Psoas muscle (tissue), 8 donors: ENCODE data around the gene COL13A1. TPM values are rescaled to one million over a fixed set of nuclear protein-coding genes. Genes with fewer than 3 reads are reported as not detected.

Source experiments
- ATAC-seq, 4 donors: fragments of 200-7000 bp; cut with Tn5 transposase; one replicate each; pipeline ENCODE4 v1.9.1; 2020; ENCODE audit warnings: moderate library complexity in 3 of 4, mild to moderate bottlenecking in 2 of 4
- DNase-seq, 2 donors: peaks; one replicate each; pipeline ENCODE4 v3.0.0-alpha.2; 2020
- H3K27ac ChIP-seq: fragments of 200-600 bp; one replicate; pipeline ENCODE4 v1.8.0; 2022
- H3K27me3 ChIP-seq, 3 donors: fragments of 200-600 bp in 1 of 3; one replicate each; pipeline versions ENCODE4 v1.6.1 to v1.8.0; 2013 to 2022; ENCODE audit warnings: low read length in 2 of 3, mild to moderate bottlenecking in 2 of 3, moderate library complexity in 1 of 3; ENCODE audit not compliant: insufficient read depth in 3 of 3
- H3K36me3 ChIP-seq, 2 donors: fragments of 200-600 bp in 1 of 2; one replicate each; pipeline versions ENCODE4 v1.6.1 to v1.8.0; 2013 to 2022; ENCODE audit warnings: low read depth in 1 of 2, mild to moderate bottlenecking in 1 of 2, moderate library complexity in 1 of 2; ENCODE audit not compliant: insufficient read depth in 1 of 2
- H3K4me1 ChIP-seq: fragments of 200-600 bp; one replicate; pipeline ENCODE4 v1.8.0; 2022
- H3K4me3 ChIP-seq: fragments of 200-600 bp; one replicate; pipeline ENCODE4 v1.8.0; 2022; ENCODE audit warnings: mild to moderate bottlenecking
- H3K9me3 ChIP-seq: fragments of 200-600 bp; one replicate; pipeline ENCODE4 v1.8.0; 2022
- WGBS, 3 donors: extraction: QIAGEN DNeasy Blood & Tissue Kit; methylation state at CpG; one replicate each; pipeline versions ENCODE4 v1.1.6 to v1.1.7; 2013; 5-methylcytosine and 5-hydroxymethylcytosine counted together
- intact Hi-C, 2 donors: fragments of 100-400 bp; cut with DNase I; formaldehyde crosslinking; loops; one replicate each; pipeline versions ENCODE4 v1.11.0 to v1.14.2; 2022
- polyA plus RNA-seq, 3 donors: library from polyadenylated mRNA; stranded (reverse); fragments of 200-250 nt; gene quantifications; one replicate each; pipeline ENCODE4 v1.2.3, GENCODE V29; 2013
- total RNA-seq, 4 donors: library from RNA; stranded (reverse); fragmentation: NEBNext Ultra II Directional in 2 of 4; extraction: Animal tissue kit (Norgen Biotek cat#: 25700) in 2 of 4; gene quantifications; one replicate each; pipeline versions ENCODE4 v1.2.1 to v1.2.4, GENCODE V29; 2021 to 2023
- TF ChIP-seq, protein P1 (sequence below): fragments of 200-600 bp; IDR thresholded peaks from one replicate; pipeline ENCODE4 v1.8.0; 2022; ENCODE audit warnings: antibody characterized with exemption
- donor health status: healthy with polysubstance abuse.
- donor health status: DM: no; HTN: no; CAD: no; lungs with moderate emphysema.
- donor health status: Bipolar disorder and iron deficiency.
- donor health status: healthy.
- donor health status: DM: yes; HTN: yes; CAD: no.
- donor health status: DM: no; HTN: no; CAD: no.
- donor health status: DM: no; HTN: no; CAD: no.
- donor health status: DM: yes; HTN: yes; CAD: no.

The COL13A1 gene
- total and polyA plus RNA-seq, 7 donors: 0.35 to 10.7 (median 2.6) TPM

DNA sequence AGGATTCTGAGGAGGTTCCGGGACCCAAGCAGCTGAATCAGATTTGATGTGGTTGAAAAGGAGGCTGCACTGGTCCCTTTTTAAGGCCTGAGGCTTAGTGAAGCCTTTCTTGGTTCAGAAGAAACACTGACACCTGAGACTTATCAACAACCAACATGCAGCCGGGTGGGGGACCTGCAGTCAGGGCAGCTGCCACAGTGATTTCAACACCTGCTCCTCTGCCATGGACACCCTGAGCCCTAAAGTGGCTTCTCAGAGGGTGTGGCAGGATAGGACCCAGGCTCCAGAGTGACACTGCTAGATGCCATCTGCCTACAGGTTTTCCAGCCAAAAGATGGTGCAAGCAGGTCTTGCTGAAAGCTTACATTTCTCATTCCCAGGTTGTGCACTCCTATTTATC lies 99.3 kb downstream of the COL13A1 start:
- WGBS, 3 donors: 62 to 69% (median 64%) methylated on average over 2 of the region's 2 CpGs
- TF ChIP-seq, protein P1, sequence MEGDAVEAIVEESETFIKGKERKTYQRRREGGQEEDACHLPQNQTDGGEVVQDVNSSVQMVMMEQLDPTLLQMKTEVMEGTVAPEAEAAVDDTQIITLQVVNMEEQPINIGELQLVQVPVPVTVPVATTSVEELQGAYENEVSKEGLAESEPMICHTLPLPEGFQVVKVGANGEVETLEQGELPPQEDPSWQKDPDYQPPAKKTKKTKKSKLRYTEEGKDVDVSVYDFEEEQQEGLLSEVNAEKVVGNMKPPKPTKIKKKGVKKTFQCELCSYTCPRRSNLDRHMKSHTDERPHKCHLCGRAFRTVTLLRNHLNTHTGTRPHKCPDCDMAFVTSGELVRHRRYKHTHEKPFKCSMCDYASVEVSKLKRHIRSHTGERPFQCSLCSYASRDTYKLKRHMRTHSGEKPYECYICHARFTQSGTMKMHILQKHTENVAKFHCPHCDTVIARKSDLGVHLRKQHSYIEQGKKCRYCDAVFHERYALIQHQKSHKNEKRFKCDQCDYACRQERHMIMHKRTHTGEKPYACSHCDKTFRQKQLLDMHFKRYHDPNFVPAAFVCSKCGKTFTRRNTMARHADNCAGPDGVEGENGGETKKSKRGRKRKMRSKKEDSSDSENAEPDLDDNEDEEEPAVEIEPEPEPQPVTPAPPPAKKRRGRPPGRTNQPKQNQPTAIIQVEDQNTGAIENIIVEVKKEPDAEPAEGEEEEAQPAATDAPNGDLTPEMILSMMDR: no peak
- intact Hi-C loops: no loop called here
- H3K9me3 ChIP-seq: no peaks in the 10 kb centered on the region
- no peak overlapping the region for H3K4me3 ChIP-seq
- ATAC-seq: peak; percentile 92 to 94 (median 94)
- peaks cover 0 to 12% of the 10 kb centered on the region in 2 donors for H3K36me3 ChIP-seq
- peaks cover 33% of the 10 kb centered on the region for H3K4me1 ChIP-seq
- no peaks in the 10 kb centered on the region for H3K27me3 ChIP-seq
- DNase-seq: peak; percentile 61 to 85
- H3K27ac ChIP-seq: peak overlapping the region; percentile 48

DNA sequence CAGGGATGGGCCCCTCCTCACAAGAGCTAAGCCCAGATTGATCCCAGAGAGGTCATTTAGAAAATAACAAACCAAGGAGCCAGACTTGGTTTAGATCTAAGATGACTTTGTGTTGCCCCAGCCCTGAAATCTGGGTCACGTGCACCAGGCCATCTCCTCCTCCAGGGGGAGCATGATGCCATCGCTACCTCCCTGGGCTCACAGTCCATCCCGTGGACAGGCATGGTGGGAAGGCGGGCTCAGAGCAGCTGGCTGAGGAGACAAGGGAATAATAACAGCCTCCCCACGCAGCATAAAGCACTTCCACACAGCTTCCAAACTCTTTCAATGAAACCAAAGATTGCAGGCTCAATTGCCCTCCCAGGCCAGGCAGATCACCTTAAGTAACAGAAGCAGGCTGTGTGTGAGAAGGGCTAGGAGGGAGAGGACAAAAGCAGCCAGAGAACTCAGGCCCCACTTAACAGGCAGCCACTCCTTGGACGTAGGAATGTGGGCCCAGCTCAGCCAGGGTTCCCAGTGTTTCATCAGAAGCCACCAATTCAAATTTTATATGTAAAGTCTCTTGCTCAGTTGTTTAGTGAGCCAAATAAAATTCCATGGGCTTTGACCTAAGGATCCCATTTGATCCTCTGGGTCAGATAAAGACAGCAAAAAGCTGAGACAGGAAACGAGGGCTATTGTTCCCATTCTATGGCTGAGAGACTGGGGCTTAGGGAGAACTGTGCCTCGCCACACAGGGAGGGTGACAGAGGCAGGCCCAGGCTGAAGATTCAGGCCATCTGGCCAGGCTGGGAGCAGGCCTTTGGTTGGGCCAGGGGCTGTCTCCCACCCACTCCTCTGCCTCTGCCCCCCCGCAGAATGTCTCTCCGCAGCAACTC lies 100.2 kb downstream of the COL13A1 start:
- no peaks in the 10 kb centered on the region for H3K9me3 ChIP-seq
- H3K4me1 ChIP-seq: peaks cover 33% of the 10 kb centered on the region
- H3K27ac ChIP-seq: peak overlapping the region; percentile 48
- TF ChIP-seq, protein P1: peak; percentile 48
- peaks cover 0 to 12% of the 10 kb centered on the region in 2 donors for H3K36me3 ChIP-seq
- no peaks in the 10 kb centered on the region for H3K27me3 ChIP-seq
- H3K4me3 ChIP-seq: no peak overlapping the region
- intact Hi-C loops: no loop called here
- DNase-seq (peak; percentile 46 to 79), ATAC-seq (peak; percentile 59 to 71 (median 66))
- WGBS, 3 donors: 61 to 72% (median 61%) methylated on average over 10 of the region's 10 CpGs

DNA sequence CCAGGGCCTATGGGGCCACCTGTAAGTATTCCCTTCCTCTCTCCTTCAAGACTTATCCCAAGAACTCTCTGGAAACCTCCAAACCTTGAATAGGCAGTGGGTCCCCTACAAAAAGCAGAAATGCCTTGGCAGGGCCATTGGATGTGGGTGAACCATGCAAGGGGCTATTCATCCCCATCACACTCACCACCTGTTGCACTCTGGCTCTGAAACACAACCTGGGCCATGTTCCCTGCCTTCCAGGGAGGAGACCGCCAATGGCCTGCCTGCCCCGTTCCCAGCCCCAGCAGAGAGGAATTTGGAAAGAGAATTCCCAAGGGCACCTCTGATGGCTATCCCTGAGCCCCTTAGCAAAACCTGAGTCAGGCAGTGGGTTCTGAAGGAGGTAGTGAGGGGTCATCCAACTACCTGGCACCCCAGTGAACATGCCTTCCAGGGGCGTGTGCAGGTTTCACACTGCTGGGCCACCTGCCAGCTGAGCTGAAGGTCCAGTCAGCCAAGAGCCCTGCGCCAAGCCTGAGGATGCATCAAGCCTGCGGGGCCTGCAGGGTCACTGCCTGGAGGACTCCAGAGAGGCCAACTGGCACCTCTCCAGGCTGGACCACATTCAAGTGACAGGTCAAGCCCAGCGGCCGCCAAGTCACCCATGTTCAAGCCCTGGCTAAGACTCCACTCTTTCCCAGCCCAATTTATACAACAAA lies 101.3 kb downstream of the COL13A1 start:
- peaks cover 33% of the 10 kb centered on the region for H3K4me1 ChIP-seq
- ATAC-seq (peak in 1 of 4 donors; percentile 22), DNase-seq (peak; percentile 37 to 75)
- H3K4me3 ChIP-seq: no peak overlapping the region
- H3K9me3 ChIP-seq: no peaks in the 10 kb centered on the region
- TF ChIP-seq, protein P1: no peak
- intact Hi-C loops: no loop called here
- WGBS, 3 donors: 21 to 42% (median 36%) methylated on average over 7 of the region's 7 CpGs
- H3K36me3 ChIP-seq: peaks cover 0 to 12% of the 10 kb centered on the region in 2 donors
- no peaks in the 10 kb centered on the region for H3K27me3 ChIP-seq
- no peak overlapping the region for H3K27ac ChIP-seq

DNA sequence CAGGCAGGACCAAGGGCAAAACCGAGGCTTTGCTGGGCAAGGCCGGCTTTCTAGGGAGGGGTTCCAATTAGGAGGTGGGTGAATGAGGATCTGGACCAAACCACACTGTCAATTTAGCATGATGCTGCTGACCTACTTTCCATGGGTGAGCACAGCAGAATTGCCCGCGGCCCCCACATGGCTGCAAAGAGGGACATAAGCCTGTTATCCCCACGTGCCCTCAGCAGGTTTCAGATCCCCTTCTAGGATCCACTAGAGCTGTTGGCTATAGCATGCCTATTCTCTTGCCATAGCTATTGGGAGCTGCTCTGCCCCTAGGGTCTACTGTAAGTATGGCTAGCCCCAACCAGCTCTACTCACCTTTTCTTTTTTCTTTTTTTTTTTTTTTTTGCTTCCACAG lies 102.8 kb downstream of the COL13A1 start:
- no peak overlapping the region for H3K4me3 ChIP-seq
- peaks cover 26% of the 10 kb centered on the region for H3K4me1 ChIP-seq
- intact Hi-C loops: no loop called here
- no peak overlapping the region for H3K27ac ChIP-seq
- peaks cover 0 to 12% of the 10 kb centered on the region in 2 donors for H3K36me3 ChIP-seq
- 92 to 94% (median 93%) methylated on average over 5 of the region's 5 CpGs for WGBS, 3 donors
- TF ChIP-seq, protein P1: no peak
- no peaks in the 10 kb centered on the region for H3K9me3 ChIP-seq
- DNase-seq (no peak), ATAC-seq (no peak)
- H3K27me3 ChIP-seq: no peaks in the 10 kb centered on the region
